Loucy (cell line): ENCODE results near the gene PKP3.

Experiments
- H2AFZ ChIP-seq: fragments of 200-600 bp; sonication (generic); 2 replicates; pipeline ENCODE4 v1.6.0; 2016; ENCODE audit warnings: antibody characterized with exemption, mild to moderate bottlenecking, low read length, moderate library complexity
- H3F3A ChIP-seq: fragments of 200-600 bp; 2 replicates; pipeline ENCODE4 v1.6.0; 2016; ENCODE audit warnings: antibody characterized with exemption, low read depth, mild to moderate bottlenecking
- H3K27me3 ChIP-seq: fragments of 200-600 bp; sonication (generic); 2 replicates; pipeline ENCODE4 v1.6.1; 2014; ENCODE audit warnings: low read length, mild to moderate bottlenecking; ENCODE audit not compliant: insufficient read depth, poor library complexity, severe bottlenecking
- H3K36me3 ChIP-seq: fragments of 200-600 bp; sonication (generic); 2 replicates; pipeline ENCODE4 v1.6.1; 2016; ENCODE audit warnings: low read length; ENCODE audit not compliant: insufficient read depth
- H3K4me1 ChIP-seq: fragments of 200-600 bp; sonication (generic); 2 replicates; pipeline ENCODE4 v1.5.1; 2014; ENCODE audit warnings: low read length, mild to moderate bottlenecking; ENCODE audit not compliant: insufficient read depth, poor library complexity, severe bottlenecking
- H3K4me2 ChIP-seq: fragments of 200-600 bp; sonication (generic); 2 replicates; pipeline ENCODE4 v1.6.0; 2014; ENCODE audit warnings: antibody characterized with exemption, low read length, low read depth, mild to moderate bottlenecking; ENCODE audit not compliant: poor library complexity, severe bottlenecking
- H3K4me3 ChIP-seq: fragments of 200-600 bp; sonication (generic); 2 replicates; pipeline ENCODE4 v1.5.1; 2014; ENCODE audit warnings: low read length, mild to moderate bottlenecking, mixed read lengths; ENCODE audit not compliant: poor library complexity, severe bottlenecking
- H3K79me2 ChIP-seq: fragments of 200-600 bp; sonication (generic); 2 replicates; pipeline ENCODE4 v1.6.1; 2014; ENCODE audit warnings: low read length; ENCODE audit not compliant: insufficient read depth
- H3K9ac ChIP-seq: fragments of 200-600 bp; sonication (generic); 2 replicates; pipeline ENCODE4 v1.6.0; 2014; ENCODE audit warnings: mild to moderate bottlenecking, low read depth, low read length, moderate library complexity; ENCODE audit not compliant: poor library complexity, severe bottlenecking
- H3K9me2 ChIP-seq: fragments of 200-600 bp; sonication (generic); replicated peaks from 2 replicates; pipeline ENCODE4 v1.6.1; 2016; ENCODE audit warnings: low read depth, low read length, mixed read lengths
- H3K9me3 ChIP-seq: fragments of 200-600 bp; sonication (generic); 2 replicates; pipeline ENCODE4 v1.6.1; 2014; ENCODE audit warnings: mild to moderate bottlenecking, antibody characterized with exemption, low read length, low read depth; ENCODE audit not compliant: insufficient read depth
- H4K20me1 ChIP-seq: fragments of 200-600 bp; sonication (generic); 2 replicates; pipeline ENCODE4 v1.6.0; 2014; ENCODE audit warnings: antibody characterized with exemption, low read length, mild to moderate bottlenecking; ENCODE audit not compliant: insufficient read depth, poor library complexity, severe bottlenecking
- EZH2phosphoT487 ChIP-seq: fragments of 200-600 bp; IDR thresholded peaks from 2 replicates; pipeline ENCODE4 v1.6.1; 2018; ENCODE audit warnings: antibody characterized with exemption, mild to moderate bottlenecking, moderate library complexity, borderline replicate concordance
- TF ChIP-seq, protein P1 (sequence below): fragments of 200-600 bp; sonication (generic); conservative IDR thresholded peaks from 2 replicates; pipeline ENCODE4 v1.5.1; 2014; ENCODE audit warnings: mild to moderate bottlenecking, antibody characterized with exemption, low read length

PKP3 gene

GRCh38 chr11:417652-418342 is 23.8 kb downstream of the PKP3 start:
- Histone ChIP-seq H3F3A (no peaks in the 10 kb centered on the region), H3K27me3 (no peaks in the 10 kb centered on the region), H3K36me3 (no peaks in the 10 kb centered on the region), H3K9me2 (no peaks in the 10 kb centered on the region), H3K9ac (no peak overlapping the region), H3K79me2 (peaks cover 19% of the 10 kb centered on the region), H3K4me3 (no peak overlapping the region), H4K20me1 (peaks cover 7% of the 10 kb centered on the region), H2AFZ (no peak overlapping the region), H3K4me1 (peaks cover 26% of the 10 kb centered on the region), H3K4me2 (no peak overlapping the region), H3K9me3 (no peaks in the 10 kb centered on the region)
- no peak for TF ChIP-seq EZH2phosphoT487
- TF ChIP-seq, protein P1, sequence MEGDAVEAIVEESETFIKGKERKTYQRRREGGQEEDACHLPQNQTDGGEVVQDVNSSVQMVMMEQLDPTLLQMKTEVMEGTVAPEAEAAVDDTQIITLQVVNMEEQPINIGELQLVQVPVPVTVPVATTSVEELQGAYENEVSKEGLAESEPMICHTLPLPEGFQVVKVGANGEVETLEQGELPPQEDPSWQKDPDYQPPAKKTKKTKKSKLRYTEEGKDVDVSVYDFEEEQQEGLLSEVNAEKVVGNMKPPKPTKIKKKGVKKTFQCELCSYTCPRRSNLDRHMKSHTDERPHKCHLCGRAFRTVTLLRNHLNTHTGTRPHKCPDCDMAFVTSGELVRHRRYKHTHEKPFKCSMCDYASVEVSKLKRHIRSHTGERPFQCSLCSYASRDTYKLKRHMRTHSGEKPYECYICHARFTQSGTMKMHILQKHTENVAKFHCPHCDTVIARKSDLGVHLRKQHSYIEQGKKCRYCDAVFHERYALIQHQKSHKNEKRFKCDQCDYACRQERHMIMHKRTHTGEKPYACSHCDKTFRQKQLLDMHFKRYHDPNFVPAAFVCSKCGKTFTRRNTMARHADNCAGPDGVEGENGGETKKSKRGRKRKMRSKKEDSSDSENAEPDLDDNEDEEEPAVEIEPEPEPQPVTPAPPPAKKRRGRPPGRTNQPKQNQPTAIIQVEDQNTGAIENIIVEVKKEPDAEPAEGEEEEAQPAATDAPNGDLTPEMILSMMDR = no peak

GRCh38 chr11:418343-419247 is 24.6 kb downstream of the PKP3 start:
- Histone ChIP-seq H3K9ac (no peak overlapping the region), H3K79me2 (peaks cover 11% of the 10 kb centered on the region), H2AFZ (no peak overlapping the region), H3K9me2 (no peaks in the 10 kb centered on the region), H3K4me1 (peaks cover 20% of the 10 kb centered on the region), H3K9me3 (no peaks in the 10 kb centered on the region), H3K27me3 (no peaks in the 10 kb centered on the region), H3K4me3 (no peak overlapping the region), H4K20me1 (peaks cover 2% of the 10 kb centered on the region), H3K36me3 (no peaks in the 10 kb centered on the region), H3F3A (no peaks in the 10 kb centered on the region), H3K4me2 (no peak overlapping the region)
- no peak for TF ChIP-seq EZH2phosphoT487
- TF ChIP-seq, protein P1 = no peak

GRCh38 chr11:419248-420005 is 25.4 kb downstream of the PKP3 start:
- Histone ChIP-seq H3F3A (no peaks in the 10 kb centered on the region), H4K20me1 (peaks cover 1% of the 10 kb centered on the region), H3K4me2 (no peak overlapping the region), H3K4me3 (no peak overlapping the region), H3K9me2 (no peaks in the 10 kb centered on the region), H3K9ac (no peak overlapping the region), H3K4me1 (peaks cover 16% of the 10 kb centered on the region), H3K27me3 (no peaks in the 10 kb centered on the region), H3K79me2 (peaks cover 3% of the 10 kb centered on the region), H2AFZ (no peak overlapping the region), H3K9me3 (no peaks in the 10 kb centered on the region), H3K36me3 (no peaks in the 10 kb centered on the region)
- TF ChIP-seq, protein P1 = no peak
- TF ChIP-seq EZH2phosphoT487 = no peak
